MM.1S (cell line): ENCODE measurements around the gene SIL1.

Experiments
- CTCF ChIP-seq: fragments of 300-600 bp; sonication (generic); IDR thresholded peaks from 2 replicates; pipeline ENCODE4 v1.5.1; 2016; ENCODE audit warnings: antibody characterized with exemption, low read length, mixed read lengths
- EZH2 ChIP-seq: fragments of 300-600 bp; sonication (generic); optimal IDR thresholded peaks from 2 replicates; pipeline ENCODE3; 2017; ENCODE audit warnings: low read depth, mild to moderate bottlenecking, antibody characterized with exemption, low read length, mixed read lengths

- TF ChIP-seq CTCF = no peak
- no peak for TF ChIP-seq EZH2
These were observed 41.4 kb downstream of the SIL1 start for GRCh38 chr5:139156814-139157213.
